Measurements from ENCODE around the gene ARHGAP31. TPM values are rescaled to one million over a fixed set of nuclear protein-coding genes. Genes with fewer than 3 reads are reported as not detected.
A peak's percentile ranks its signal among the peaks of the same experiment; 100 is the strongest.

ARHGAP31 gene
- total and polyA plus RNA-seq, 2 experiments from 2014 or later, result 1.2 to 4.3 TPM

DNA sequence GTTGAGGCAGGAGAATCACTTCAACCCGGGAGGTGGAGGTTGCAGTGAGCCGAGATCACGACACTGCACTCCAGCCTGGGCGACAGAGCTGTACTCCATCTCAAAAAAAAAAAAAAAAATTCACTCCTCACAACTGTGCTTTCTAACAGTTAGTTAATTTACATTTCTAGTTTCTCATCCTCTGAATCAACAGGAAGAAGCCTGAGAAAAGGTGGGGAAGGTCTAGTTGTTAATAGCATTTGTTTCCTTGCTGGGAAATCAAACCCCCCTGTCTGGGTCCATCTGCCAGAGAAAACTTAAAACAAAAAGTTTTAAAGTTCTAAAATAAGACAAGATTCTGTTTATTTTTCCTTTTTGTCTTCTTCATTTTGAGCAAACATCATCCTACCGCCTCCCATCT, 106.9 kb downstream of the ARHGAP31 start:
- DNase-seq (ENCODE audit: low spot score), result no peak
- no peaks in the 10 kb centered on the region for H3K27me3 Mint-ChIP-seq (ENCODE audit: insufficient read depth, low read depth, poor library complexity)
- no peaks in the 10 kb centered on the region for H3K9me3 Mint-ChIP-seq
- 0 out of 2 replicates have a peak, but pooled peaks cover 2% of the 10 kb centered on the region for H3K36me3 ChIP-seq (ENCODE audit: insufficient read depth)
- H3K4me3 Mint-ChIP-seq, result no peak overlapping the region
- TF ChIP-seq ZNF114 (CRISPR knock-in tag; IDR thresholded peaks at IDR 0.05) (no peak), STAT1 (IDR thresholded peaks at IDR 0.05; ENCODE audit: unreplicated experiment) (no peak), JUNB (IDR thresholded peaks at IDR 0.05; ENCODE audit: unreplicated experiment) (no peak), NANOG (IDR thresholded peaks at IDR 0.05; ENCODE audit: borderline replicate concordance) (no peak), POLR2AphosphoS5 (IDR thresholded peaks at IDR 0.05; ENCODE audit: low read depth) (no peak), EZH2 (IDR thresholded peaks at IDR 0.05; ENCODE audit: low read depth, unreplicated experiment) (no peak)
- TF ChIP-seq, protein P1, sequence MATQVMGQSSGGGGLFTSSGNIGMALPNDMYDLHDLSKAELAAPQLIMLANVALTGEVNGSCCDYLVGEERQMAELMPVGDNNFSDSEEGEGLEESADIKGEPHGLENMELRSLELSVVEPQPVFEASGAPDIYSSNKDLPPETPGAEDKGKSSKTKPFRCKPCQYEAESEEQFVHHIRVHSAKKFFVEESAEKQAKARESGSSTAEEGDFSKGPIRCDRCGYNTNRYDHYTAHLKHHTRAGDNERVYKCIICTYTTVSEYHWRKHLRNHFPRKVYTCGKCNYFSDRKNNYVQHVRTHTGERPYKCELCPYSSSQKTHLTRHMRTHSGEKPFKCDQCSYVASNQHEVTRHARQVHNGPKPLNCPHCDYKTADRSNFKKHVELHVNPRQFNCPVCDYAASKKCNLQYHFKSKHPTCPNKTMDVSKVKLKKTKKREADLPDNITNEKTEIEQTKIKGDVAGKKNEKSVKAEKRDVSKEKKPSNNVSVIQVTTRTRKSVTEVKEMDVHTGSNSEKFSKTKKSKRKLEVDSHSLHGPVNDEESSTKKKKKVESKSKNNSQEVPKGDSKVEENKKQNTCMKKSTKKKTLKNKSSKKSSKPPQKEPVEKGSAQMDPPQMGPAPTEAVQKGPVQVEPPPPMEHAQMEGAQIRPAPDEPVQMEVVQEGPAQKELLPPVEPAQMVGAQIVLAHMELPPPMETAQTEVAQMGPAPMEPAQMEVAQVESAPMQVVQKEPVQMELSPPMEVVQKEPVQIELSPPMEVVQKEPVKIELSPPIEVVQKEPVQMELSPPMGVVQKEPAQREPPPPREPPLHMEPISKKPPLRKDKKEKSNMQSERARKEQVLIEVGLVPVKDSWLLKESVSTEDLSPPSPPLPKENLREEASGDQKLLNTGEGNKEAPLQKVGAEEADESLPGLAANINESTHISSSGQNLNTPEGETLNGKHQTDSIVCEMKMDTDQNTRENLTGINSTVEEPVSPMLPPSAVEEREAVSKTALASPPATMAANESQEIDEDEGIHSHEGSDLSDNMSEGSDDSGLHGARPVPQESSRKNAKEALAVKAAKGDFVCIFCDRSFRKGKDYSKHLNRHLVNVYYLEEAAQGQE (IDR thresholded peaks at IDR 0.05; ENCODE audit: unreplicated experiment), result no peak
- no peak overlapping the region for H2AFZ ChIP-seq
- peaks cover 4% of the 10 kb centered on the region for H3F3A ChIP-seq (replicated peaks; ENCODE audit: low read depth)
- peaks cover 42% of the 10 kb centered on the region for H3K4me1 Mint-ChIP-seq
- H3K36me3 Mint-ChIP-seq (ENCODE audit: low read depth), result no peaks in the 10 kb centered on the region; the same call in 2 of the 3 replicates
- no peak for ATAC-seq
- H3K4me1 ChIP-seq (ENCODE audit: insufficient read depth), result peaks cover 45% of the 10 kb centered on the region
- H3K9me2 ChIP-seq (ENCODE audit: insufficient read depth), result no peaks in the 10 kb centered on the region
- no peak overlapping the region for H3K4me3 ChIP-seq
- H3K27ac Mint-ChIP-seq, result no peak overlapping the region; the same call in 1 of the 2 replicates
- no peaks in the 10 kb centered on the region for H4K20me1 ChIP-seq (replicated peaks; ENCODE audit: insufficient read depth)
- H3K79me2 ChIP-seq (replicated peaks; ENCODE audit: insufficient read depth), result no peaks in the 10 kb centered on the region
- H3K4me2 ChIP-seq, result peak overlapping the region; percentile 28; the same call in 1 of the 2 replicates
- H3K27ac ChIP-seq (ENCODE audit: low read depth), result no peak overlapping the region
- no peaks in the 10 kb centered on the region for H3K27me3 ChIP-seq (ENCODE audit: insufficient read depth)

DNA sequence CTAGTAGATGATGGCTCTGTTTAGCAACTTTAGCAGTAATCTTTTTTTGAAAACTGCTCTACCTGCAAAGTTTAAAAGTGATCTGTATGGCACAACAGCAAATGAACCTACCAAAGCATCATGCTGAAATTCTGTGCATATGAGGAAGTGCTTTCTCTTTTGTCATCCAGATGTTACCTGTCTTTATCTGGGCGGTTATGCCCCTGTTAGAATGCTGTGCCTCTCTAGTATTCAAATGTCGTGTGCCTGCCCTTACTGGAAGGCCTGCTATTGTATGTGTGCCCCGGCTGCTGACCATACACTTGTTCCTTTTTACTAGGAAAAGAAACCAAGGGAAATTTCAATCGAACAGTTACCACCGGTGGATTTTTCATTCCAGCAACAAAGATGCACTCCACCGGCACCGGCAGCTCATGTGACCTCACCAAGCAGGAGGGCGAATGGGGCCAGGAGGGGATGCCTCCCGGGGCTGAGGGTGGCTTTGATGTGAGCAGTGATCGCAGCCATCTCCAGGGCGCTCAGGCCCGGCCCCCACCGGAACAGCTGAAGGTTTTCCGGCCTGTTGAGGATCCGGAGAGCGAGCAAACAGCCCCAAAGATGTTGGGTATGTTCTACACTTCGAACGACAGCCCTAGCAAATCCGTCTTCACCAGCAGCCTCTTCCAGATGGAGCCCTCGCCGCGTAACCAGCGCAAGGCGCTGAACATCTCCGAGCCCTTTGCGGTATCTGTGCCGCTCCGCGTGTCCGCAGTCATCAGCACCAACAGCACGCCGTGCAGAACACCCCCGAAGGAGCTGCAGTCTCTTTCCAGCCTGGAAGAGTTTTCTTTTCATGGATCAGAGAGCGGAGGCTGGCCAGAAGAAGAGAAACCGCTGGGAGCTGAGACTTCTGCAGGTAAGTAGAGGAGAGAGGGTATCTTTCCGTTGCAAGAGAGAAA, 107.6 kb downstream of the ARHGAP31 start:
- DNase-seq (ENCODE audit: low spot score) (peak; percentile 46), ATAC-seq (peak; percentile 78)
- H2AFZ ChIP-seq, result peak overlapping the region; percentile 91
- Mint-ChIP-seq H3K4me3 (no peak overlapping the region), H3K27ac (no peak overlapping the region; the same call in 1 of the 2 replicates), H3K9me3 (no peaks in the 10 kb centered on the region), H3K36me3 (ENCODE audit: low read depth) (no peaks in the 10 kb centered on the region; the same call in 2 of the 3 replicates), H3K27me3 (ENCODE audit: insufficient read depth, low read depth, poor library complexity) (no peaks in the 10 kb centered on the region), H3K4me1 (peaks cover 34% of the 10 kb centered on the region)
- peak overlapping the region; percentile 28; the same call in 1 of the 2 replicates for H3K4me2 ChIP-seq
- no peaks in the 10 kb centered on the region for H3K9me2 ChIP-seq (ENCODE audit: insufficient read depth)
- H3K27ac ChIP-seq (ENCODE audit: low read depth), result no peak overlapping the region
- no peak for TF ChIP-seq CREB1 (CRISPR knock-in tag; IDR thresholded peaks at IDR 0.05; ENCODE audit: low read depth)
- TF ChIP-seq, protein P1 (IDR thresholded peaks at IDR 0.05; ENCODE audit: unreplicated experiment), result no peak
- no peak overlapping the region for H3K4me3 ChIP-seq
- peaks cover 38% of the 10 kb centered on the region for H3K4me1 ChIP-seq (ENCODE audit: insufficient read depth)
- 0 out of 2 replicates have a peak, but pooled peaks cover 2% of the 10 kb centered on the region for H3K36me3 ChIP-seq (ENCODE audit: insufficient read depth)
- no peaks in the 10 kb centered on the region for H3K79me2 ChIP-seq (replicated peaks; ENCODE audit: insufficient read depth)
- H4K20me1 ChIP-seq (replicated peaks; ENCODE audit: insufficient read depth), result no peaks in the 10 kb centered on the region
- H3F3A ChIP-seq (replicated peaks; ENCODE audit: low read depth), result peaks cover 4% of the 10 kb centered on the region
- no peaks in the 10 kb centered on the region for H3K27me3 ChIP-seq (ENCODE audit: insufficient read depth)

Measured in GM23338 (cell line).